ENCODE data around the gene LTBP4. TPM values are rescaled to one million over a fixed set of nuclear protein-coding genes. Genes with fewer than 3 reads are reported as not detected.
A peak's percentile ranks its signal among the peaks of the same experiment; 100 is the strongest.

LTBP4 gene
- total RNA-seq, 1 donor from 2014 or later, result 46.9 TPM

GRCh38 chr19:40610396-40611064 is 9.4 kb downstream of the LTBP4 start:
- no peaks in the 10 kb centered on the region for H3K36me3 ChIP-seq (ENCODE audit: insufficient read depth, low read length)
- peak overlapping the region; percentile 39 for H3K4me3 ChIP-seq (ENCODE audit: insufficient read depth, low read depth, low read length)
- H3K4me2 ChIP-seq (ENCODE audit: low read length), result peak overlapping the region; percentile 84
- H3K9ac ChIP-seq (ENCODE audit: low read length), result peak overlapping the region; percentile 63
- H2AFZ ChIP-seq (ENCODE audit: low read depth, low read length), result peak overlapping the region; percentile 55
- Mint-ChIP-seq H3K9me3 (ENCODE audit: unreplicated experiment) (no peaks in the 10 kb centered on the region), H3K27ac (ENCODE audit: unreplicated experiment) (no peak overlapping the region), H3K27me3 (ENCODE audit: low read depth, unreplicated experiment) (peaks cover 41% of the 10 kb centered on the region), H3K36me3 (ENCODE audit: low read depth, unreplicated experiment) (no peaks in the 10 kb centered on the region), H3K4me3 (ENCODE audit: unreplicated experiment) (peak overlapping the region; percentile 72), H3K4me1 (ENCODE audit: low read depth, unreplicated experiment) (peaks cover 9% of the 10 kb centered on the region)
- no peaks in the 10 kb centered on the region for H3K9me3 ChIP-seq (ENCODE audit: insufficient read depth, low read depth, low read length)
- H3K4me1 ChIP-seq (ENCODE audit: insufficient read depth, low read length), result peaks cover 41% of the 10 kb centered on the region
- no peaks in the 10 kb centered on the region for H3K27me3 ChIP-seq (ENCODE audit: insufficient read depth, low read length)
- H4K20me1 ChIP-seq (ENCODE audit: insufficient read depth, low read length), result no peaks in the 10 kb centered on the region
- no peaks in the 10 kb centered on the region for H3K79me2 ChIP-seq (ENCODE audit: insufficient read depth, low read length)
- no peak for FAIRE-seq
- DNase-seq (ENCODE audit: low read depth), result no peak
- no peak for TF ChIP-seq CTCF (IDR thresholded peaks at IDR 0.05; ENCODE audit: insufficient read depth, low read depth, low read length)
- no peak for TF ChIP-seq EZH2 (IDR thresholded peaks at IDR 0.05; ENCODE audit: insufficient read depth, low read length)
- H3K27ac ChIP-seq (ENCODE audit: low read depth, low read length), result peak overlapping the region; percentile 10

- H3K4me2 ChIP-seq (ENCODE audit: low read length), result peak overlapping the region; percentile 84
- no peak overlapping the region for H3K27ac ChIP-seq (ENCODE audit: low read depth, low read length)
- H3K4me1 ChIP-seq (ENCODE audit: insufficient read depth, low read length), result peaks cover 41% of the 10 kb centered on the region
- no peaks in the 10 kb centered on the region for H3K36me3 ChIP-seq (ENCODE audit: insufficient read depth, low read length)
- no peaks in the 10 kb centered on the region for H4K20me1 ChIP-seq (ENCODE audit: insufficient read depth, low read length)
- Mint-ChIP-seq H3K36me3 (ENCODE audit: low read depth, unreplicated experiment) (no peaks in the 10 kb centered on the region), H3K4me1 (ENCODE audit: low read depth, unreplicated experiment) (peaks cover 7% of the 10 kb centered on the region), H3K9me3 (ENCODE audit: unreplicated experiment) (no peaks in the 10 kb centered on the region), H3K4me3 (ENCODE audit: unreplicated experiment) (peak overlapping the region; percentile 14), H3K27me3 (ENCODE audit: low read depth, unreplicated experiment) (peaks cover 37% of the 10 kb centered on the region), H3K27ac (ENCODE audit: unreplicated experiment) (no peak overlapping the region)
- H3K27me3 ChIP-seq (ENCODE audit: insufficient read depth, low read length), result no peaks in the 10 kb centered on the region
- H2AFZ ChIP-seq (ENCODE audit: low read depth, low read length), result no peak overlapping the region
- H3K79me2 ChIP-seq (ENCODE audit: insufficient read depth, low read length), result peaks cover 3% of the 10 kb centered on the region
- TF ChIP-seq CTCF (IDR thresholded peaks at IDR 0.05; ENCODE audit: insufficient read depth, low read depth, low read length), result no peak
- TF ChIP-seq EZH2 (IDR thresholded peaks at IDR 0.05; ENCODE audit: insufficient read depth, low read length), result no peak
- peak overlapping the region; percentile 63 for H3K9ac ChIP-seq (ENCODE audit: low read length)
- DNase-seq (ENCODE audit: low read depth) (no peak), FAIRE-seq (no peak)
- no peaks in the 10 kb centered on the region for H3K9me3 ChIP-seq (ENCODE audit: insufficient read depth, low read depth, low read length)
- H3K4me3 ChIP-seq (ENCODE audit: insufficient read depth, low read depth, low read length), result no peak overlapping the region
These were observed 9.9 kb downstream of the LTBP4 start for GRCh38 chr19:40611096-40611495.

Data from astrocyte (in vitro differentiated cells and primary cell).